Small intestine (tissue), 7 donors: ENCODE measurements around the gene PLA2G6. TPM values are rescaled to one million over a fixed set of nuclear protein-coding genes. Genes with fewer than 3 reads are reported as not detected.

Experiments
- DNase-seq, 2 donors: peaks; one replicate each; pipeline versions ENCODE4 v3.0.0 to v3.0.0-alpha.2; 2013
- FAIRE-seq: peaks from 2 replicates; lab custom pipeline; 2012; peaks lifted over from hg19 to GRCh38; lab: Jason Lieb, UNC
- H3K27ac ChIP-seq, 3 donors: one replicate each; pipeline ENCODE4 v1.5.1; 2013; ENCODE audit warnings: low read length in 2 of 3, mild to moderate bottlenecking in 2 of 3, control low read depth in 1 of 3, inconsistent platforms in 1 of 3, low read depth in 1 of 3, moderate library complexity in 1 of 3
- H3K27me3 ChIP-seq, 3 donors: one replicate each; pipeline ENCODE4 v1.6.1; 2013; ENCODE audit warnings: low read length in 3 of 3, inconsistent platforms in 1 of 3; ENCODE audit not compliant: control insufficient read depth in 3 of 3, insufficient read depth in 3 of 3
- H3K36me3 ChIP-seq, 3 donors: one replicate each; pipeline ENCODE4 v1.6.1; 2013; ENCODE audit warnings: low read length in 3 of 3, inconsistent platforms in 1 of 3, low read depth in 1 of 3, mild to moderate bottlenecking in 1 of 3, moderate library complexity in 1 of 3; ENCODE audit not compliant: control insufficient read depth in 3 of 3, insufficient read depth in 2 of 3
- H3K4me1 ChIP-seq, 3 donors: one replicate each; pipeline ENCODE4 v1.6.1; 2013; ENCODE audit warnings: low read length in 2 of 3, inconsistent platforms in 1 of 3, low read depth in 1 of 3, mild to moderate bottlenecking in 1 of 3, moderate library complexity in 1 of 3; ENCODE audit not compliant: control insufficient read depth in 3 of 3, insufficient read depth in 2 of 3
- H3K4me3 ChIP-seq, 3 donors: one replicate each; pipeline ENCODE4 v1.5.1; 2013; ENCODE audit warnings: low read length in 3 of 3, control low read depth in 1 of 3, inconsistent platforms in 1 of 3, low read depth in 1 of 3, mild to moderate bottlenecking in 1 of 3, moderate library complexity in 1 of 3
- H3K9me3 ChIP-seq, 2 donors: one replicate each; pipeline ENCODE4 v1.6.1; 2013; ENCODE audit warnings: low read depth in 1 of 2, low read length in 1 of 2; ENCODE audit not compliant: control insufficient read depth in 2 of 2, insufficient read depth in 1 of 2
- WGBS, 3 donors: extraction: QIAGEN DNeasy Blood & Tissue Kit; methylation state at CpG; one replicate each; pipeline ENCODE4 v1.1.7; 2013; 5-methylcytosine and 5-hydroxymethylcytosine counted together
- polyA plus RNA-seq, 4 donors: library from polyadenylated mRNA; stranded (reverse) in 3 of 4; unstranded in 1 of 4; fragments of 200-250 nt in 3 of 4; fragments of 120-200 nt in 1 of 4; gene quantifications; one replicate each; pipeline versions ENCODE4 v1.2.1 to v1.2.3, GENCODE V29; 2013
- donor health status: healthy with polysubstance abuse.
- donor health status: control.
- donor health status: control.
- donor health status: Bipolar disorder and iron deficiency.
- donor health status: healthy.

PLA2G6 gene
- polyA plus RNA-seq, 4 donors: 13.8 to 55.0 (median 24.3) TPM

- peaks cover 0 to 23% (median 0%) of the 10 kb centered on the region in 3 donors for H3K4me1 ChIP-seq
- H3K9me3 ChIP-seq: no peaks in the 10 kb centered on the region
- H3K36me3 ChIP-seq: peaks cover 15 to 95% (median 15%) of the 10 kb centered on the region in 3 donors
- H3K27me3 ChIP-seq: no peaks in the 10 kb centered on the region
- 88 to 96% (median 95%) methylated on average over 12 to 13 of the region's 13 CpGs for WGBS, 3 donors
- no peak for FAIRE-seq
- no peak overlapping the region for H3K4me3 ChIP-seq
- no peak for DNase-seq
- peak overlapping the region in 1 of 3 donors; percentile 18 for H3K27ac ChIP-seq
Observed at GRCh38 chr22:38068641-38069371, 112.8 kb downstream of the PLA2G6 start.

GRCh38 chr22:38067761-38068360 lies 113.8 kb downstream of the PLA2G6 start:
- no peaks in the 10 kb centered on the region for H3K9me3 ChIP-seq
- H3K4me1 ChIP-seq: peaks cover 0 to 23% (median 0%) of the 10 kb centered on the region in 3 donors
- peak overlapping the region in 1 of 3 donors; percentile 42 for H3K27ac ChIP-seq
- FAIRE-seq (no peak), DNase-seq (peak in 1 of 2 donors; percentile 65)
- WGBS, 3 donors: 89 to 95% (median 91%) methylated on average over 13 of the region's 13 CpGs
- no peak overlapping the region for H3K4me3 ChIP-seq
- H3K27me3 ChIP-seq: no peaks in the 10 kb centered on the region
- peaks cover 12 to 93% (median 12%) of the 10 kb centered on the region in 3 donors for H3K36me3 ChIP-seq

- Histone ChIP-seq H3K9me3 (no peaks in the 10 kb centered on the region), H3K27ac (no peak overlapping the region), H3K4me3 (no peak overlapping the region), H3K36me3 (peaks cover 12 to 84% (median 12%) of the 10 kb centered on the region in 3 donors), H3K27me3 (no peaks in the 10 kb centered on the region), H3K4me1 (peaks cover 0 to 23% (median 0%) of the 10 kb centered on the region in 3 donors)
- 83 to 94% (median 91%) methylated on average over 8 of the region's 8 CpGs for WGBS, 3 donors
- no peak for FAIRE-seq
- DNase-seq: no peak
Observed at GRCh38 chr22:38067028-38067415, 114.6 kb downstream of the PLA2G6 start.

- FAIRE-seq (no peak), DNase-seq (no peak)
- H3K4me3 ChIP-seq: no peak overlapping the region
- H3K27me3 ChIP-seq: no peaks in the 10 kb centered on the region
- WGBS, 3 donors: 80 to 93% (median 83%) methylated on average over 13 of the region's 13 CpGs
- no peaks in the 10 kb centered on the region for H3K9me3 ChIP-seq
- peaks cover 12 to 81% (median 12%) of the 10 kb centered on the region in 3 donors for H3K36me3 ChIP-seq
- H3K4me1 ChIP-seq: peaks cover 0 to 23% (median 0%) of the 10 kb centered on the region in 3 donors
- H3K27ac ChIP-seq: no peak overlapping the region
Observed at GRCh38 chr22:38066381-38067027, 115.1 kb downstream of the PLA2G6 start.

- DNase-seq: no peak
- Histone ChIP-seq H3K36me3 (peaks cover 12 to 83% (median 12%) of the 10 kb centered on the region in 3 donors), H3K9me3 (no peaks in the 10 kb centered on the region), H3K27me3 (no peaks in the 10 kb centered on the region), H3K4me3 (no peak overlapping the region), H3K27ac (no peak overlapping the region), H3K4me1 (peaks cover 0 to 23% (median 0%) of the 10 kb centered on the region in 3 donors)
- 95 to 98% (median 98%) methylated on average over 8 of the region's 8 CpGs for WGBS, 3 donors
- no peak for FAIRE-seq
Observed at GRCh38 chr22:38065539-38065938, 116.1 kb downstream of the PLA2G6 start.

- DNase-seq (no peak), FAIRE-seq (no peak)
- H3K36me3 ChIP-seq: peaks cover 10 to 71% (median 11%) of the 10 kb centered on the region in 3 donors
Observed at GRCh38 chr22:38062791-38063190, 118.8 kb downstream of the PLA2G6 start.

More at GRCh38 chr22:38062791-38063190, 118.8 kb downstream of the PLA2G6 start:
- H3K4me3 ChIP-seq: no peak overlapping the region
- H3K4me1 ChIP-seq: peaks cover 0 to 15% (median 0%) of the 10 kb centered on the region in 3 donors
- H3K27me3 ChIP-seq: no peaks in the 10 kb centered on the region
- no peaks in the 10 kb centered on the region for H3K9me3 ChIP-seq
- 80 to 82% (median 80%) methylated on average over 6 of the region's 6 CpGs for WGBS, 3 donors
- H3K27ac ChIP-seq: no peak overlapping the region

Other genes with a start within 250 kb of the PLA2G6 start
- gene C22orf23, start 228.2 kb downstream of the PLA2G6 start, polyA plus RNA-seq: under 1 TPM in 2 of 4 donors, not detected in 2; 0.24 TPM
- 100 to 1,000 TPM in 3 of 4 donors, 10 to 100 TPM in 1; 53.7 to 146 (median 107) TPM for gene POLR2F, start 228.1 kb downstream of the PLA2G6 start, polyA plus RNA-seq
- gene SOX10, start 197.3 kb downstream of the PLA2G6 start, polyA plus RNA-seq: 1 to 10 TPM in 2 of 4 donors, under 1 TPM in 1, not detected in 1; 0.27 to 2.8 (median 1.8) TPM
- 10 to 100 TPM; 24.3 to 33.3 (median 32.0) TPM for gene PICK1, start 124.4 kb downstream of the PLA2G6 start, polyA plus RNA-seq
- gene SLC16A8, start 97.6 kb downstream of the PLA2G6 start, polyA plus RNA-seq: 1 to 10 TPM in 1 of 4 donors, under 1 TPM in 1, not detected in 2; 0.37 to 1.7 TPM
- gene BAIAP2L2, start 71.1 kb downstream of the PLA2G6 start, polyA plus RNA-seq: 100 to 1,000 TPM in 3 of 4 donors, 10 to 100 TPM in 1; 59.0 to 484 (median 251) TPM
- 10 to 100 TPM in 3 of 4 donors, 1 to 10 TPM in 1; 9.6 to 26.5 (median 16.0) TPM for gene MAFF, start 20.2 kb upstream of the PLA2G6 start, polyA plus RNA-seq
- gene TMEM184B, start 91.2 kb upstream of the PLA2G6 start, polyA plus RNA-seq: 10 to 100 TPM in 2 of 4 donors, 1 to 10 TPM in 2; 7.3 to 47.4 (median 20.3) TPM
- gene CSNK1E, start 135.6 kb upstream of the PLA2G6 start, polyA plus RNA-seq: 10 to 100 TPM; 19.0 to 92.1 (median 46.7) TPM